Fibroblast of villous mesenchyme (primary cell): ENCODE data around the gene CMIP. TPM values are rescaled to one million over a fixed set of nuclear protein-coding genes. Genes with fewer than 3 reads are reported as not detected.
A peak's percentile ranks its signal among the peaks of the same experiment; 100 is the strongest.

ENCODE experiments used
- DNase-seq: peaks from one replicate; pipeline ENCODE4 v3.0.0-alpha.2; 2010; ENCODE audit warnings: low read depth
- H3K4me3 ChIP-seq: 2 replicates; pipeline ENCODE4 v1.5.1; 2011; ENCODE audit warnings: low read depth, mild to moderate bottlenecking, low read length
- total RNA-seq: library from RNA; depleted of rRNA; stranded (reverse); fragments of >200 nt; gene quantifications from 2 replicates; pipeline ENCODE4 v1.2.3, GENCODE V29; 2012
- TF ChIP-seq, protein P1 (sequence below): IDR thresholded peaks from 2 replicates; pipeline ENCODE4 v1.5.1; 2012; ENCODE audit warnings: low read depth, mild to moderate bottlenecking, low read length; ENCODE audit not compliant: insufficient read depth

CMIP gene
- total RNA-seq, 1 donor = 7.8 TPM

DNA sequence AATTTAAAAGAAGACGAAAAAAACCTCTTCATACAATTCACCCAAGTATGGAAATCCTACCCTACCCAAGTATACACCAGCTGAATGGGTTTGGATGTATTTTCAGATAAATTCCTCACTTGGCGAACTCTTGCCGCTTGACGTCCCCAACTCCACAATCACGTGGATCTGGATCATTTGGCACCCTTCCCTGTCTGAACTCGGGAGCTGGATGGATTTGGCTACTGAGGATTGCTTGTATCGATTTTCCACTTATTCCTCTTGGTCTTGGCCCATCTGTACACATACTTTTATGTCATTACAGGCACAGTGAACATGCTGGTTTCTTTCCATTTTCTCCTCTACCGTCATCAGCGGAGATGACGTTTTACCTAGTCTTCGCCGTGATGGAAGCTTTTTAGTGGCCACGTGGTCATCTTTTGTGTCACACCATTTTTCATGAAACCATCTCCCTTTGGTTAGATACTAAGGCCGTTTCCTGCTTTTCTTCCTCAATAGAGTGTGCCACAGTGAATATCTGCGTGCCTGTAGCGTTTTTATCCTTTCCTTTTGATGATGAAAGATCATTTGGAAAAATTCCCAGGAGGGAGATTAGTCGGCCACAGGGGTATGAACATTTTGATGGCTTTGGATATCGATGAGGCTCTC is 47.1 kb downstream of the CMIP start:
- DNase-seq = peak; percentile 34
- TF ChIP-seq, protein P1, sequence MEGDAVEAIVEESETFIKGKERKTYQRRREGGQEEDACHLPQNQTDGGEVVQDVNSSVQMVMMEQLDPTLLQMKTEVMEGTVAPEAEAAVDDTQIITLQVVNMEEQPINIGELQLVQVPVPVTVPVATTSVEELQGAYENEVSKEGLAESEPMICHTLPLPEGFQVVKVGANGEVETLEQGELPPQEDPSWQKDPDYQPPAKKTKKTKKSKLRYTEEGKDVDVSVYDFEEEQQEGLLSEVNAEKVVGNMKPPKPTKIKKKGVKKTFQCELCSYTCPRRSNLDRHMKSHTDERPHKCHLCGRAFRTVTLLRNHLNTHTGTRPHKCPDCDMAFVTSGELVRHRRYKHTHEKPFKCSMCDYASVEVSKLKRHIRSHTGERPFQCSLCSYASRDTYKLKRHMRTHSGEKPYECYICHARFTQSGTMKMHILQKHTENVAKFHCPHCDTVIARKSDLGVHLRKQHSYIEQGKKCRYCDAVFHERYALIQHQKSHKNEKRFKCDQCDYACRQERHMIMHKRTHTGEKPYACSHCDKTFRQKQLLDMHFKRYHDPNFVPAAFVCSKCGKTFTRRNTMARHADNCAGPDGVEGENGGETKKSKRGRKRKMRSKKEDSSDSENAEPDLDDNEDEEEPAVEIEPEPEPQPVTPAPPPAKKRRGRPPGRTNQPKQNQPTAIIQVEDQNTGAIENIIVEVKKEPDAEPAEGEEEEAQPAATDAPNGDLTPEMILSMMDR = no peak
- no peak overlapping the region for H3K4me3 ChIP-seq

GRCh38 chr16:81492311-81492761 is 47.7 kb downstream of the CMIP start:
- no peak for DNase-seq
- H3K4me3 ChIP-seq = no peak overlapping the region
- TF ChIP-seq, protein P1 = no peak

GRCh38 chr16:81492965-81493754 is 48.6 kb downstream of the CMIP start:
- no peak for DNase-seq
- TF ChIP-seq, protein P1 = no peak

GRCh38 chr16:81493755-81494433 is 49.3 kb downstream of the CMIP start:
- TF ChIP-seq, protein P1 = no peak
- no peak overlapping the region for H3K4me3 ChIP-seq
- DNase-seq = peak; percentile 73

More at GRCh38 chr16:81492965-81493754, 48.6 kb downstream of the CMIP start:
- H3K4me3 ChIP-seq = no peak overlapping the region

DNA sequence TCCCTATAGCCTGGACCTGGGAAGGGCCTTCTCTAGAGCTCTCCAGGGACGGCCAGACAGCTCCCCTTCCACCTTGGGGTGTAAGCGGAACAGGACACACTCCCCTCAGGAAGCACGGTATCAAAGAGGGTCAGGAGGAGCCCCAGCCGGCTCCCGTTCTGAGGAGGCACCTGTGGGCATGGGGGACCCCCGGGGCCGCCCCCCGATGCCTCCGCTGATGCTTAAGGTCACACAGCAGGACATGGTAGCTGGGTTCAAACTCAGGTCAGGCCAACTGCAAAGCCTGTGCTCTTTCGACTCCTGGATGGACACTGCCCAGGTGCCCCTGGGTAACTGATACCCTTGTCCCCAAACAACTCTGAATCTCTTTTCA is 49.8 kb downstream of the CMIP start:
- DNase-seq = no peak
- TF ChIP-seq, protein P1 = no peak
- no peak overlapping the region for H3K4me3 ChIP-seq

DNA sequence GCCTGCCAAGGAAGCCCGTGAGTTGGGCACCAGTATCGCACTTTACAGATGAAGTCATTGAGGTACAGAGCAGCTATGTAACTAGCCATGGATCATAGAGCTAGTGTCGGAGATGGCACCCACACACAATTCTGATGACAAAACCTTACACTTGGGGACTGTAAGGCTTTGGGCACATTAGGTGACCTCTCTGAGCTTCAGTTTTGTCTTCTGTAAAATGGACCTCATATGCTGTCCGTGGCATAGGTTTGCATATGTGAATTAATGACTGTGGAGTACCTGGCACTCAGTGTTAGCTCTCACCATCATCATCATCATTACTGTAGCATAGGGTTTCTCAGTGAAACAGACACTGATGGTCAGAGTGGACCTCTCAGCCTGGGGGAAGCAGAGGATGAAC is 50.3 kb downstream of the CMIP start:
- H3K4me3 ChIP-seq = no peak overlapping the region
- no peak for DNase-seq
- TF ChIP-seq, protein P1 = no peak
